ENCODE measurements around the gene HS3ST3B1. TPM values are rescaled to one million over a fixed set of nuclear protein-coding genes. Genes with fewer than 3 reads are reported as not detected.

The HS3ST3B1 gene
- total and polyA plus RNA-seq, 4 experiments from 2014 or later, result 6.0 to 40.5 (median 25.6) TPM

GRCh38 chr17:14302431-14303099 is 1.7 kb downstream of the HS3ST3B1 start:
- peaks cover 78% of the 10 kb centered on the region for H3K4me1 ChIP-seq (ENCODE audit: insufficient read depth, low read length)
- H3K27ac ChIP-seq (ENCODE audit: low read depth, low read length), result peak overlapping the region; percentile 61
- intact Hi-C loops (cut with micrococcal nuclease), result loop anchor here (1.0 to 5.0 kb wide), 8 partner anchors 96 to 1270 kb away; no protein-coding TSS in a partner anchor
- peaks cover 48 to 79% (median 62%) of the 10 kb centered on the region in 4 donors for H3K4me1 Mint-ChIP-seq
- peaks cover 6% of the 10 kb centered on the region for H3K27me3 ChIP-seq (ENCODE audit: insufficient read depth, low read length)
- ChIA-PET POLR2A (ENCODE audit: partially characterized antibody) (interaction anchor here (0.6 to 9.1 kb wide), 17 partner anchors 16 to 1284 kb away, joined by 3 to 144 read pairs (median 9); partner anchors contain the start of genes COX10 and ELAC2), CTCF (ENCODE audit: partially characterized antibody) (interaction anchor here (0.8 to 6.9 kb wide), 20 partner anchors 14 to 713 kb away, joined by 3 to 85 read pairs (median 9); partner anchors contain the start of gene COX10)
- no peaks in the 10 kb centered on the region for H3K36me3 ChIP-seq (ENCODE audit: insufficient read depth, low read length)
- H3K9me3 Mint-ChIP-seq, result peaks cover 0 to 8% (median 0%) of the 10 kb centered on the region in 8 donors
- peak overlapping the region; percentile 91 to 99 (median 98) for H3K4me3 Mint-ChIP-seq
- peaks cover 0 to 34% of the 10 kb centered on the region in 2 donors for H3K36me3 Mint-ChIP-seq
- DNase-seq, result peak; percentile 80 to 85 (median 81)
- H3K4me3 ChIP-seq (ENCODE audit: low read length in 2 of 2), result peak overlapping the region; percentile 89 to 96
- H3K27me3 Mint-ChIP-seq, result peaks cover 5 to 17% of the 10 kb centered on the region in 2 donors
- H3K27ac Mint-ChIP-seq, result peak overlapping the region; percentile 92 to 98 (median 93)
- H3K9me3 ChIP-seq (ENCODE audit: control insufficient read depth in 1 of 2, low read length in 2 of 2), result no peaks in the 10 kb centered on the region

- peak overlapping the region; percentile 90 to 98 (median 92) for H3K4me3 Mint-ChIP-seq
- peaks cover 0 to 10% of the 10 kb centered on the region in 2 donors for H3K27me3 Mint-ChIP-seq
- ChIA-PET POLR2A (ENCODE audit: partially characterized antibody) (interaction anchor here (0.7 to 9.1 kb wide), 4 partner anchors 96 to 272 kb away, joined by 3 to 144 read pairs (median 34); no protein-coding TSS in a partner anchor), CTCF (ENCODE audit: partially characterized antibody) (interaction anchor here (0.7 to 6.9 kb wide), 9 partner anchors 10 to 707 kb away, joined by 3 to 85 read pairs (median 25); partner anchors contain the start of gene COX10)
- H3K36me3 Mint-ChIP-seq, result peaks cover 0 to 36% of the 10 kb centered on the region in 2 donors
- H3K4me3 ChIP-seq (ENCODE audit: low read length in 2 of 2), result peak overlapping the region; percentile 89 to 96
- peaks cover 78% of the 10 kb centered on the region for H3K4me1 ChIP-seq (ENCODE audit: insufficient read depth, low read length)
- intact Hi-C loops (cut with micrococcal nuclease), result loop anchor here (1.0 to 5.0 kb wide), 4 partner anchors 125 to 1271 kb away; no protein-coding TSS in a partner anchor
- H3K36me3 ChIP-seq (ENCODE audit: insufficient read depth, low read length), result no peaks in the 10 kb centered on the region
- H3K27me3 ChIP-seq (ENCODE audit: insufficient read depth, low read length), result no peaks in the 10 kb centered on the region
- peak; percentile 59 to 82 (median 62) for DNase-seq
- peaks cover 0 to 5% (median 0%) of the 10 kb centered on the region in 8 donors for H3K9me3 Mint-ChIP-seq
- H3K4me1 Mint-ChIP-seq, result peaks cover 48 to 78% (median 62%) of the 10 kb centered on the region in 4 donors
- H3K27ac Mint-ChIP-seq, result peak overlapping the region; percentile 86 to 96 (median 92)
- peak overlapping the region; percentile 61 for H3K27ac ChIP-seq (ENCODE audit: low read depth, low read length)
- H3K9me3 ChIP-seq (ENCODE audit: control insufficient read depth in 1 of 2, low read length in 2 of 2), result no peaks in the 10 kb centered on the region
Observed at GRCh38 chr17:14303343-14304221, 2.7 kb downstream of the HS3ST3B1 start.

GRCh38 chr17:14304222-14304772 is 3.4 kb downstream of the HS3ST3B1 start:
- intact Hi-C loops (cut with micrococcal nuclease), result loop anchor here (5.0 kb wide), 3 partner anchors 248 to 1272 kb away; no protein-coding TSS in a partner anchor
- H3K27ac ChIP-seq (ENCODE audit: low read depth, low read length), result peak overlapping the region; percentile 36
- no peak for DNase-seq
- CTCF ChIA-PET (ENCODE audit: partially characterized antibody), result interaction anchor here (0.7 to 6.9 kb wide), 6 partner anchors 11 to 708 kb away, joined by 3 to 85 read pairs (median 26); partner anchors contain the start of gene COX10
- H3K36me3 Mint-ChIP-seq, result peaks cover 0 to 37% of the 10 kb centered on the region in 2 donors
- peaks cover 0 to 6% (median 0%) of the 10 kb centered on the region in 8 donors for H3K9me3 Mint-ChIP-seq
- peaks cover 0 to 4% of the 10 kb centered on the region in 2 donors for H3K27me3 Mint-ChIP-seq
- no peaks in the 10 kb centered on the region for H3K27me3 ChIP-seq (ENCODE audit: insufficient read depth, low read length)
- H3K9me3 ChIP-seq (ENCODE audit: control insufficient read depth in 1 of 2, low read length in 2 of 2), result no peaks in the 10 kb centered on the region
- peaks cover 75% of the 10 kb centered on the region for H3K4me1 ChIP-seq (ENCODE audit: insufficient read depth, low read length)
- H3K4me3 Mint-ChIP-seq, result peak overlapping the region; percentile 66 to 96 (median 80)
- peak overlapping the region in 1 of 2 donors; percentile 96 for H3K4me3 ChIP-seq (ENCODE audit: low read length in 2 of 2)
- H3K27ac Mint-ChIP-seq, result peak overlapping the region; percentile 43 to 92 (median 78)
- POLR2A ChIA-PET (ENCODE audit: partially characterized antibody), result interaction anchor here (0.7 to 9.1 kb wide), 3 partner anchors 106 to 273 kb away, joined by 3 to 144 read pairs (median 11); no protein-coding TSS in a partner anchor
- H3K36me3 ChIP-seq (ENCODE audit: insufficient read depth, low read length), result no peaks in the 10 kb centered on the region
- peaks cover 48 to 76% (median 58%) of the 10 kb centered on the region in 4 donors for H3K4me1 Mint-ChIP-seq

GRCh38 chr17:14304773-14305517 is 4.1 kb downstream of the HS3ST3B1 start:
- peak overlapping the region in 1 of 2 donors; percentile 96 for H3K4me3 ChIP-seq (ENCODE audit: low read length in 2 of 2)
- intact Hi-C loops (cut with micrococcal nuclease), result loop anchor here (5.0 kb wide), 3 partner anchors 247 to 1273 kb away; no protein-coding TSS in a partner anchor
- H3K36me3 ChIP-seq (ENCODE audit: insufficient read depth, low read length), result no peaks in the 10 kb centered on the region
- no peak overlapping the region for H3K27ac ChIP-seq (ENCODE audit: low read depth, low read length)
- no peaks in the 10 kb centered on the region for H3K27me3 ChIP-seq (ENCODE audit: insufficient read depth, low read length)
- CTCF ChIA-PET (ENCODE audit: partially characterized antibody), result interaction anchor here (6.9 kb wide), 1 partner anchor 709 kb away, joined by 85 read pairs; no protein-coding TSS in a partner anchor
- Mint-ChIP-seq H3K27ac (peak overlapping the region; percentile 43 to 92 (median 79)), H3K27me3 (peaks cover 0 to 3% of the 10 kb centered on the region in 2 donors), H3K4me3 (peak overlapping the region; percentile 66 to 96 (median 80)), H3K4me1 (peaks cover 45 to 76% (median 56%) of the 10 kb centered on the region in 4 donors), H3K36me3 (peaks cover 0 to 33% of the 10 kb centered on the region in 2 donors), H3K9me3 (peaks cover 0 to 5% (median 0%) of the 10 kb centered on the region in 8 donors)
- peaks cover 74% of the 10 kb centered on the region for H3K4me1 ChIP-seq (ENCODE audit: insufficient read depth, low read length)
- no peak for DNase-seq
- no peaks in the 10 kb centered on the region for H3K9me3 ChIP-seq (ENCODE audit: control insufficient read depth in 1 of 2, low read length in 2 of 2)
- POLR2A ChIA-PET (ENCODE audit: partially characterized antibody), result interaction anchor here (0.6 to 0.8 kb wide), 2 partner anchors 100 to 125 kb away, joined by 3 read pairs; no protein-coding TSS in a partner anchor

GRCh38 chr17:14305785-14306496 is 5.1 kb downstream of the HS3ST3B1 start:
- no peak overlapping the region for H3K27ac ChIP-seq (ENCODE audit: low read depth, low read length)
- no peak for DNase-seq
- CTCF ChIA-PET (ENCODE audit: partially characterized antibody), result interaction anchor here (1.0 to 6.9 kb wide), 2 partner anchors 149 to 710 kb away, joined by 4 to 85 read pairs; no protein-coding TSS in a partner anchor
- Mint-ChIP-seq H3K36me3 (peaks cover 5 to 33% of the 10 kb centered on the region in 2 donors), H3K9me3 (peaks cover 0 to 1% (median 0%) of the 10 kb centered on the region in 8 donors), H3K27me3 (no peaks in the 10 kb centered on the region), H3K4me1 (peaks cover 48 to 76% (median 58%) of the 10 kb centered on the region in 4 donors), H3K27ac (peak overlapping the region; percentile 1 to 87 (median 39)), H3K4me3 (peak overlapping the region; percentile 63 to 96 (median 78))
- no peaks in the 10 kb centered on the region for H3K36me3 ChIP-seq (ENCODE audit: insufficient read depth, low read length)
- POLR2A ChIA-PET (ENCODE audit: partially characterized antibody), result interaction anchor here (0.6 to 0.8 kb wide), 2 partner anchors 99 to 124 kb away, joined by 3 read pairs; no protein-coding TSS in a partner anchor
- H3K4me1 ChIP-seq (ENCODE audit: insufficient read depth, low read length), result peaks cover 78% of the 10 kb centered on the region
- intact Hi-C loops (cut with micrococcal nuclease), result no loop called here
- peak overlapping the region in 1 of 2 donors; percentile 12 for H3K4me3 ChIP-seq (ENCODE audit: low read length in 2 of 2)
- H3K27me3 ChIP-seq (ENCODE audit: insufficient read depth, low read length), result no peaks in the 10 kb centered on the region
- H3K9me3 ChIP-seq (ENCODE audit: control insufficient read depth in 1 of 2, low read length in 2 of 2), result no peaks in the 10 kb centered on the region

Measured in CD4-positive, alpha-beta memory T cell (primary cell).